Upper lobe of left lung (tissue), 4 donors: ENCODE results near the gene TPRA1.

Experiments
- CTCF ChIP-seq, 6 experiments: fragments of 450-650 bp in 4 of 6; fragments of 200-600 bp in 2 of 6; sonication (generic) in 2 of 6; IDR thresholded peaks; one replicate each; pipeline ENCODE4 v1.5.1; 2016 to 2019; ENCODE audit warnings: antibody characterized with exemption in 6 of 6
- EP300 ChIP-seq, 4 donors: sonication (generic); formaldehyde crosslinking; IDR thresholded peaks; one replicate each; pipeline ENCODE4 v1.5.1; 2017; ENCODE audit warnings: antibody characterized with exemption in 4 of 4, control low read depth in 2 of 4
- POLR2A ChIP-seq, 4 donors: fragments of 450-650 bp; IDR thresholded peaks; one replicate each; pipeline ENCODE4 v1.5.1; 2016 to 2017; ENCODE audit warnings: antibody characterized with exemption in 4 of 4, mild to moderate bottlenecking in 2 of 4
- POLR2AphosphoS5 ChIP-seq, 2 donors: sonication (generic); formaldehyde crosslinking; IDR thresholded peaks; one replicate each; pipeline ENCODE4 v1.5.1; 2017; ENCODE audit warnings: antibody characterized with exemption in 2 of 2

GRCh38 chr3:127543441-127543840, 47.1 kb downstream of the TPRA1 start:
- TF ChIP-seq EP300 (IDR thresholded peaks at IDR 0.05): no peak
- TF ChIP-seq POLR2AphosphoS5 (IDR thresholded peaks at IDR 0.05): no peak
- no peak for TF ChIP-seq CTCF (IDR thresholded peaks at IDR 0.05)
- TF ChIP-seq POLR2A (IDR thresholded peaks at IDR 0.05): no peak
